Measurements from ENCODE around the gene DHODH. TPM values are rescaled to one million over a fixed set of nuclear protein-coding genes. Genes with fewer than 3 reads are reported as not detected.
A peak's percentile ranks its signal among the peaks of the same experiment; 100 is the strongest.

Gene DHODH
- total and polyA plus RNA-seq, 2 of the 13 experiments (the other 11 are each of a cell fraction or from before 2014, with no cell fraction given): 10.7 to 16.4 TPM

DNA sequence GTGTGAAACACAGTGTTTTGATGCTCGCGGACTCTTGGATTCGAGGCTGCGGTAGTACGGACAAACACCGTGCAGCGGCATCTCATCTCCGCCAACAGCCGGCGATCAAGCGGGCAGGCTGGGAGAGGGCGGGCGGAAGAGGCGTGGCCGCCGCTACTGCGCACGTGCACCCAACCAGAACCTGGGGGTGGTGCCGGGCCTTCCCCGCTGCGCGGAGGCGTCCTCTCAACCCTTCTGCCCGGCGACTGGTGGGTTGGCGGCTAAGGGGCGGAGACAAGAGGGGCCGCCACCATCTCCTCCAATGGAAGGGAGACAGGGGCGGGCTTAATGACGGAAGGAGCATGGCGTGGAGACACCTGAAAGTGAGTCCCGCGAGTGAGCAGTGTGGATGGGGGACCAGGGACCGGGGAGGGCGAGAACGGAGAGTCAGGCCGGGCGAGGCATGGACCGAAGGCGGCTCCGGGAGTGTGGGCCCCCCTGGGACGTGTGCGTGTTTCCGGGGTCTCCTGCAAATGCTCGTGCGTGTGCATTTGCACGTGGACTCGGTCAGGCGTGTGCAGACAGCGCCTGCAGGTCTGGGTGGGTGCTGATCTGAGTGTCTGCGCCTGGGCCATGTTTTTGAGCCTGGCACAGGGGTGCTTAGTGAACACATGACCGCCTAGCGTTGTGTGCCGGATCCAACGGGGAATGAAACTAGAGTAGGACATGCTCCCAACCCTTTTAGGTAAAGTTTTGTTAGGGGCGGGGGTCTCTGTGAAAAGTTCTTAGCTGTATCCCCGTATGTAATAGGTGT, at the start of gene DHODH (continued):
- TF ChIP-seq, protein P1, sequence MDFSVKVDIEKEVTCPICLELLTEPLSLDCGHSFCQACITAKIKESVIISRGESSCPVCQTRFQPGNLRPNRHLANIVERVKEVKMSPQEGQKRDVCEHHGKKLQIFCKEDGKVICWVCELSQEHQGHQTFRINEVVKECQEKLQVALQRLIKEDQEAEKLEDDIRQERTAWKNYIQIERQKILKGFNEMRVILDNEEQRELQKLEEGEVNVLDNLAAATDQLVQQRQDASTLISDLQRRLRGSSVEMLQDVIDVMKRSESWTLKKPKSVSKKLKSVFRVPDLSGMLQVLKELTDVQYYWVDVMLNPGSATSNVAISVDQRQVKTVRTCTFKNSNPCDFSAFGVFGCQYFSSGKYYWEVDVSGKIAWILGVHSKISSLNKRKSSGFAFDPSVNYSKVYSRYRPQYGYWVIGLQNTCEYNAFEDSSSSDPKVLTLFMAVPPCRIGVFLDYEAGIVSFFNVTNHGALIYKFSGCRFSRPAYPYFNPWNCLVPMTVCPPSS (IDR thresholded peaks at IDR 0.05): no peak
- TF ChIP-seq, protein P2, sequence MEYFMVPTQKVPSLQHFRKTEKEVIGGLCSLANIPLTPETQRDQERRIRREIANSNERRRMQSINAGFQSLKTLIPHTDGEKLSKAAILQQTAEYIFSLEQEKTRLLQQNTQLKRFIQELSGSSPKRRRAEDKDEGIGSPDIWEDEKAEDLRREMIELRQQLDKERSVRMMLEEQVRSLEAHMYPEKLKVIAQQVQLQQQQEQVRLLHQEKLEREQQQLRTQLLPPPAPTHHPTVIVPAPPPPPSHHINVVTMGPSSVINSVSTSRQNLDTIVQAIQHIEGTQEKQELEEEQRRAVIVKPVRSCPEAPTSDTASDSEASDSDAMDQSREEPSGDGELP (IDR thresholded peaks at IDR 0.05; ENCODE audit: borderline replicate concordance, low read depth): peak; percentile 12; the same call in 1 of the 2 replicates
- TF ChIP-seq SRY (CRISPR knock-in tag; IDR thresholded peaks at IDR 0.05): peak; percentile 98
- peak; percentile 93 for TF ChIP-seq ZMYM4 (CRISPR knock-in tag; IDR thresholded peaks at IDR 0.05)
- no peak for TF ChIP-seq ZNF17 (CRISPR knock-in tag; IDR thresholded peaks at IDR 0.05)
- peak; percentile 91 for TF ChIP-seq KLF13 (CRISPR knock-in tag; IDR thresholded peaks at IDR 0.05)
- TF ChIP-seq ZNF180 (CRISPR knock-in tag; IDR thresholded peaks at IDR 0.05; ENCODE audit: borderline replicate concordance, low read depth): no peak
- TF ChIP-seq, protein P3, sequence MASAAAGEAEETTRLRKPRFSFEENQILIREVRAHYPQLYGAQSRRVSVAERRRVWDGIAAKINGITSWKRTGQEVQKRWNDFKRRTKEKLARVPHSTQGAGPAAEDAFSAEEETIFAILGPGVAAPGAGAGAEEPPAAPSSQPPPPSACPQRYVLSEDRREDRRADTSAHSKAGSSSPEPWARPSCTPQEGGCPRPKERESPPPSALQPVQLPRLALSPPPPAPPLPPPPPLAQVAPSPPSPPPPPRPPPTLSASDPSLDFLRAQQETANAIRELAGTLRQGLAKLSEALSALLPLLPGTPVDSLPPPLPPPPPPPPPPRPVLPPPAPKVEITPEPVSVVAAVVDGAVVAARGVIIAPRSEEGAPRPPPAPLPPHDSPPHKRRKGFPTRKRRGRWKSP (CRISPR knock-in tag; IDR thresholded peaks at IDR 0.05): no peak
- TF ChIP-seq KDM1A (CRISPR knock-in tag; IDR thresholded peaks at IDR 0.05): no peak
- TF ChIP-seq JARID2 (CRISPR knock-in tag; IDR thresholded peaks at IDR 0.05; ENCODE audit: insufficient replicate concordance): peak; percentile 95
- TF ChIP-seq, protein P4, sequence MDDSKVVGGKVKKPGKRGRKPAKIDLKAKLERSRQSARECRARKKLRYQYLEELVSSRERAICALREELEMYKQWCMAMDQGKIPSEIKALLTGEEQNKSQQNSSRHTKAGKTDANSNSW (CRISPR knock-in tag; IDR thresholded peaks at IDR 0.05; ENCODE audit: borderline replicate concordance): no peak; the same call in 1 of the 2 replicates
- TF ChIP-seq ZNF598 (CRISPR knock-in tag; IDR thresholded peaks at IDR 0.05; ENCODE audit: borderline replicate concordance): no peak
- no peak for TF ChIP-seq NPAS2 (CRISPR knock-in tag; IDR thresholded peaks at IDR 0.05; ENCODE audit: borderline replicate concordance)
- no peak for TF ChIP-seq IKZF1 (IDR thresholded peaks at IDR 0.05)
- TF ChIP-seq, protein P5, sequence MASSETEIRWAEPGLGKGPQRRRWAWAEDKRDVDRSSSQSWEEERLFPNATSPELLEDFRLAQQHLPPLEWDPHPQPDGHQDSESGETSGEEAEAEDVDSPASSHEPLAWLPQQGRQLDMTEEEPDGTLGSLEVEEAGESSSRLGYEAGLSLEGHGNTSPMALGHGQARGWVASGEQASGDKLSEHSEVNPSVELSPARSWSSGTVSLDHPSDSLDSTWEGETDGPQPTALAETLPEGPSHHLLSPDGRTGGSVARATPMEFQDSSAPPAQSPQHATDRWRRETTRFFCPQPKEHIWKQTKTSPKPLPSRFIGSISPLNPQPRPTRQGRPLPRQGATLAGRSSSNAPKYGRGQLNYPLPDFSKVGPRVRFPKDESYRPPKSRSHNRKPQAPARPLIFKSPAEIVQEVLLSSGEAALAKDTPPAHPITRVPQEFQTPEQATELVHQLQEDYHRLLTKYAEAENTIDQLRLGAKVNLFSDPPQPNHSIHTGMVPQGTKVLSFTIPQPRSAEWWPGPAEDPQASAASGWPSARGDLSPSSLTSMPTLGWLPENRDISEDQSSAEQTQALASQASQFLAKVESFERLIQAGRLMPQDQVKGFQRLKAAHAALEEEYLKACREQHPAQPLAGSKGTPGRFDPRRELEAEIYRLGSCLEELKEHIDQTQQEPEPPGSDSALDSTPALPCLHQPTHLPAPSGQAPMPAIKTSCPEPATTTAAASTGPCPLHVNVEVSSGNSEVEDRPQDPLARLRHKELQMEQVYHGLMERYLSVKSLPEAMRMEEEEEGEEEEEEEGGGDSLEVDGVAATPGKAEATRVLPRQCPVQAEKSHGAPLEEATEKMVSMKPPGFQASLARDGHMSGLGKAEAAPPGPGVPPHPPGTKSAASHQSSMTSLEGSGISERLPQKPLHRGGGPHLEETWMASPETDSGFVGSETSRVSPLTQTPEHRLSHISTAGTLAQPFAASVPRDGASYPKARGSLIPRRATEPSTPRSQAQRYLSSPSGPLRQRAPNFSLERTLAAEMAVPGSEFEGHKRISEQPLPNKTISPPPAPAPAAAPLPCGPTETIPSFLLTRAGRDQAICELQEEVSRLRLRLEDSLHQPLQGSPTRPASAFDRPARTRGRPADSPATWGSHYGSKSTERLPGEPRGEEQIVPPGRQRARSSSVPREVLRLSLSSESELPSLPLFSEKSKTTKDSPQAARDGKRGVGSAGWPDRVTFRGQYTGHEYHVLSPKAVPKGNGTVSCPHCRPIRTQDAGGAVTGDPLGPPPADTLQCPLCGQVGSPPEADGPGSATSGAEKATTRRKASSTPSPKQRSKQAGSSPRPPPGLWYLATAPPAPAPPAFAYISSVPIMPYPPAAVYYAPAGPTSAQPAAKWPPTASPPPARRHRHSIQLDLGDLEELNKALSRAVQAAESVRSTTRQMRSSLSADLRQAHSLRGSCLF (CRISPR knock-in tag; IDR thresholded peaks at IDR 0.05; ENCODE audit: borderline replicate concordance): no peak; the same call in 1 of the 2 replicates
- 0 out of 2 replicates have a peak, but pooled peaks have one; percentile 68 for TF ChIP-seq PAX8 (CRISPR knock-in tag; IDR thresholded peaks at IDR 0.05; ENCODE audit: borderline replicate concordance)
- TF ChIP-seq RBFOX2 (IDR thresholded peaks at IDR 0.05; ENCODE audit: low read depth, low read length): peak; percentile 94
- 0 out of 2 replicates have a peak, but pooled peaks have one; percentile 70 for TF ChIP-seq ZNF564 (CRISPR knock-in tag; IDR thresholded peaks at IDR 0.05)
- TF ChIP-seq, protein P6, sequence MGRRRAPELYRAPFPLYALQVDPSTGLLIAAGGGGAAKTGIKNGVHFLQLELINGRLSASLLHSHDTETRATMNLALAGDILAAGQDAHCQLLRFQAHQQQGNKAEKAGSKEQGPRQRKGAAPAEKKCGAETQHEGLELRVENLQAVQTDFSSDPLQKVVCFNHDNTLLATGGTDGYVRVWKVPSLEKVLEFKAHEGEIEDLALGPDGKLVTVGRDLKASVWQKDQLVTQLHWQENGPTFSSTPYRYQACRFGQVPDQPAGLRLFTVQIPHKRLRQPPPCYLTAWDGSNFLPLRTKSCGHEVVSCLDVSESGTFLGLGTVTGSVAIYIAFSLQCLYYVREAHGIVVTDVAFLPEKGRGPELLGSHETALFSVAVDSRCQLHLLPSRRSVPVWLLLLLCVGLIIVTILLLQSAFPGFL (CRISPR knock-in tag; IDR thresholded peaks at IDR 0.05): no peak
